Upper lobe of right lung (tissue), 1 donor: ENCODE measurements around the gene MIER3. TPM values are rescaled to one million over a fixed set of nuclear protein-coding genes. Genes with fewer than 3 reads are reported as not detected.

Source experiments
- ATAC-seq: fragments of 200-7000 bp; cut with Tn5 transposase; one replicate; pipeline ENCODE4 v1.9.1; 2020; ENCODE audit warnings: mild to moderate bottlenecking, moderate library complexity
- DNase-seq: peaks from one replicate; pipeline ENCODE4 v3.0.0-alpha.2; 2020
- H3K27ac ChIP-seq: fragments of 200-600 bp; one replicate; pipeline ENCODE4 v1.8.0; 2022
- H3K27me3 ChIP-seq: fragments of 200-600 bp; one replicate; pipeline ENCODE4 v1.8.0; 2022; ENCODE audit warnings: mild to moderate bottlenecking
- H3K36me3 ChIP-seq: fragments of 200-600 bp; one replicate; pipeline ENCODE4 v1.8.0; 2022
- H3K4me1 ChIP-seq: fragments of 200-600 bp; one replicate; pipeline ENCODE4 v1.8.0; 2022
- H3K4me3 ChIP-seq: fragments of 200-600 bp; one replicate; pipeline ENCODE4 v1.8.0; 2022; ENCODE audit warnings: mild to moderate bottlenecking
- H3K9me3 ChIP-seq: fragments of 200-600 bp; one replicate; pipeline ENCODE4 v1.8.0; 2022
- intact Hi-C: fragments of 100-400 bp; cut with DNase I; formaldehyde crosslinking; loops from one replicate; pipeline ENCODE4 v1.11.0; 2022
- total RNA-seq: library from RNA; stranded (reverse); fragmentation: NEBNext Ultra II Directional; extraction: Animal tissue kit (Norgen Biotek cat#: 25700); gene quantifications from one replicate; pipeline ENCODE4 v1.2.1, GENCODE V29; 2021
- TF ChIP-seq, protein P1 (sequence below): fragments of 200-600 bp; IDR thresholded peaks from one replicate; pipeline ENCODE4 v1.8.0; 2022; ENCODE audit warnings: antibody characterized with exemption
- donor health status: DM: no; HTN: yes; CAD: no; lungs with severe emphysema.

MIER3 gene
- total RNA-seq, 1 donor from 2014 or later = 19.7 TPM

- intact Hi-C loops = no loop called here
- H3K9me3 ChIP-seq = no peaks in the 10 kb centered on the region
- ATAC-seq (no peak), DNase-seq (no peak)
- H3K4me1 ChIP-seq = no peaks in the 10 kb centered on the region
- H3K36me3 ChIP-seq = peaks cover 21% of the 10 kb centered on the region
- H3K27ac ChIP-seq = no peak overlapping the region
- H3K4me3 ChIP-seq = no peak overlapping the region
- TF ChIP-seq, protein P1, sequence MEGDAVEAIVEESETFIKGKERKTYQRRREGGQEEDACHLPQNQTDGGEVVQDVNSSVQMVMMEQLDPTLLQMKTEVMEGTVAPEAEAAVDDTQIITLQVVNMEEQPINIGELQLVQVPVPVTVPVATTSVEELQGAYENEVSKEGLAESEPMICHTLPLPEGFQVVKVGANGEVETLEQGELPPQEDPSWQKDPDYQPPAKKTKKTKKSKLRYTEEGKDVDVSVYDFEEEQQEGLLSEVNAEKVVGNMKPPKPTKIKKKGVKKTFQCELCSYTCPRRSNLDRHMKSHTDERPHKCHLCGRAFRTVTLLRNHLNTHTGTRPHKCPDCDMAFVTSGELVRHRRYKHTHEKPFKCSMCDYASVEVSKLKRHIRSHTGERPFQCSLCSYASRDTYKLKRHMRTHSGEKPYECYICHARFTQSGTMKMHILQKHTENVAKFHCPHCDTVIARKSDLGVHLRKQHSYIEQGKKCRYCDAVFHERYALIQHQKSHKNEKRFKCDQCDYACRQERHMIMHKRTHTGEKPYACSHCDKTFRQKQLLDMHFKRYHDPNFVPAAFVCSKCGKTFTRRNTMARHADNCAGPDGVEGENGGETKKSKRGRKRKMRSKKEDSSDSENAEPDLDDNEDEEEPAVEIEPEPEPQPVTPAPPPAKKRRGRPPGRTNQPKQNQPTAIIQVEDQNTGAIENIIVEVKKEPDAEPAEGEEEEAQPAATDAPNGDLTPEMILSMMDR = no peak
- H3K27me3 ChIP-seq = no peaks in the 10 kb centered on the region
Measured at GRCh38 chr5:56896763-56897162, 55.2 kb downstream of the MIER3 start.

DNA sequence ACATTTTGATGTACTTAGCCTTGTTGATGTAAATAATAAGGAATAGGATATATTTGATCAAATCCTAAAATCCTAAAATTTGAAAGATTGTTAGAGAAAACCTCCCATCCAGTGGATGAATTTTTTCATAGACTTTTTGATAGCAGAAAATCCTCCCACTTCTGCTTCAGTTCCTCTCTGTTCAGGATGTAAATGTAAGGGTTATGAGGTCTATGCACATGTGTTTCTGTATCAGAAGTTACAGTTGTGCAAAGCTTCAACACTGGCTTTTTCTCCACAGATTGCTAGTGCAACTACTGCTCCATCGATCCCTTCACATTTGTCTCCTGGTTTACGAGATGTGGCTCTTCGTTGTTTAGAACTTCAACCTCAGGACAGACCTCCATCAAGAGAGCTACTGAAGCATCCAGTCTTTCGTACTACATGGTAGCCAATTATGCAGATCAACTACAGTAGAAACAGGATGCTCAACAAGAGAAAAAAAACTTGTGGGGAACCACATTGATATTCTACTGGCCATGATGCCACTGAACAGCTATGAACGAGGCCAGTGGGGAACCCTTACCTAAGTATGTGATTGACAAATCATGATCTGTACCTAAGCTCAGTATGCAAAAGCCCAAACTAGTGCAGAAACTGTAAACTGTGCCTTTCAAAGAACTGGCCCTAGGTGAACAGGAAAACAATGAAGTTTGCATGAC is 58.5 kb downstream of the MIER3 start:
- ATAC-seq = no peak
- Histone ChIP-seq H3K27me3 (no peaks in the 10 kb centered on the region), H3K27ac (no peak overlapping the region), H3K4me1 (no peaks in the 10 kb centered on the region), H3K36me3 (peaks cover 44% of the 10 kb centered on the region), H3K4me3 (no peak overlapping the region), H3K9me3 (no peaks in the 10 kb centered on the region)
- intact Hi-C loops = no loop called here
- TF ChIP-seq, protein P1 = no peak
- DNase-seq = no peak

DNA sequence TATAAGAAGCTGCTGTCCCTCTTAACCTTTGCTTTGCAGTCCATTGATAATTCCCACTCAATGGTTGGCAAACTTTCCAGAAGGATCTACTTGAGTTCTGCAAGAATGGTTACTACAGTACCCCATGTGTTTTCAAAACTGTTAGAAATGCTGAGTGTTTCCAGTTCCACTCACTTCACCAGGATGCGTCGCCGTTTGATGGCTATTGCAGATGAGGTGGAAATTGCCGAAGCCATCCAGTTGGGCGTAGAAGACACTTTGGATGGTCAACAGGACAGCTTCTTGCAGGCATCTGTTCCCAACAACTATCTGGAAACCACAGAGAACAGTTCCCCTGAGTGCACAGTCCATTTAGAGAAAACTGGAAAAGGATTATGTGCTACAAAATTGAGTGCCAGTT is 70.4 kb downstream of the MIER3 start:
- H3K4me3 ChIP-seq = no peak overlapping the region
- ATAC-seq (no peak), DNase-seq (no peak)
- peaks cover 100% of the 10 kb centered on the region for H3K36me3 ChIP-seq
- intact Hi-C loops = no loop called here
- H3K9me3 ChIP-seq = no peaks in the 10 kb centered on the region
- no peaks in the 10 kb centered on the region for H3K4me1 ChIP-seq
- no peaks in the 10 kb centered on the region for H3K27me3 ChIP-seq
- TF ChIP-seq, protein P1 = no peak
- H3K27ac ChIP-seq = no peak overlapping the region

- TF ChIP-seq, protein P1 = no peak
Measured at GRCh38 chr5:56876327-56876726, 75.6 kb downstream of the MIER3 start.

DNA sequence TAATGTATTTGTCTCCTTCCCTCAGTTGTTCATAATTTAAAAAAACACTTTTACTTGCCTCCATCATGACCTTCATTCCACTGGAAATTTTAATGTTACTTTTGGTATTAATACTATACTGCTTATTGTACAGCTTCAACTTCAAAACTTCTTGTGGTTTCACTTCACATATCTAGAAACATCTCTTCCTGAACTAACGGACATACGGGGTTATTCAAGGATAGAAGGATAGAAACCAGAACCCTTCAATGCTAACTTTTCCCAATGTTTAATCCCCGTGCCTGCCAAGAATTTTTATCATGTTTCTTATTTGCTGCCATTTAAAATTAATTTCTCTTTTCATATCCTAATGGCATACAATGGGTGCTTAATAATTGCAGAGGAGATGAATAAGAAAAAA is 78.9 kb downstream of the MIER3 start:
- ATAC-seq = no peak
- H3K9me3 ChIP-seq = no peaks in the 10 kb centered on the region
- TF ChIP-seq, protein P1 = no peak
- DNase-seq = no peak
- peaks cover 86% of the 10 kb centered on the region for H3K36me3 ChIP-seq
- H3K4me3 ChIP-seq = no peak overlapping the region
- intact Hi-C loops = no loop called here
- H3K27me3 ChIP-seq = no peaks in the 10 kb centered on the region
- H3K27ac ChIP-seq = no peak overlapping the region
- no peaks in the 10 kb centered on the region for H3K4me1 ChIP-seq

More at GRCh38 chr5:56876327-56876726, 75.6 kb downstream of the MIER3 start:
- Histone ChIP-seq H3K9me3 (no peaks in the 10 kb centered on the region), H3K36me3 (peaks cover 98% of the 10 kb centered on the region), H3K27ac (no peak overlapping the region), H3K4me3 (no peak overlapping the region), H3K4me1 (no peaks in the 10 kb centered on the region), H3K27me3 (no peaks in the 10 kb centered on the region)
- no peak for DNase-seq
- intact Hi-C loops = no loop called here
- ATAC-seq = peak; percentile 45
